ENCODE data around the gene NKD2.

DNA sequence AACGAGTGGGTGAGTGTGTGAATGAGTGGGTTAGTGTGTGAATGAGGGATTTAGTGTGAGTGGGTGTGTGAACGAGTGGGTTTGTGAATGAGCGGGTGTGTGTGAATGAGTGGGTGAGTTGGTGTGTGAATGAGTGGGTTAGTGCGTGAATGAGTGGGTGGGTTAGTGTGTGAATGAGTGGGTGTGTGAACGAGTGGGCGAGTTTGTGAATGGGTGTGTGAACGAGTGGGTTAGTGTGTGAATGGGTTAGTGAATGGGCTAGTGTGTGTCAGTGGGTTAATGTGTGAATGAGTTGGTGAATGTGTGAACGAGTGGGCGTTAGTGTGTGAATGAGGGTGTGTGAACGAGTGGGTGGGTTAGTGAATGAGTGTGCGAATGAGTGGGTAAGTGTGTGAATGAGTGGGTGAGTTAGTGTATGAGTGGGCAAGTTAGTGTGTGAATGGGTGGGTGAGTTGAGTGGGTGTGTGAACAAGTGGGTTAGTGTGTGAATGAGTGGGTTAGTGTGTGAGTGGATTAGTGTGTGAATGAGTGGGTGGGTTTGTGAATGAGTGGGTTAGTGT lies 39.6 kb downstream of the NKD2 start:
- no peak for TF ChIP-seq CBX2 (IDR thresholded peaks at IDR 0.05; ENCODE audit: insufficient read depth, low read length, poor library complexity, severe bottlenecking)
- TF ChIP-seq, protein P1, sequence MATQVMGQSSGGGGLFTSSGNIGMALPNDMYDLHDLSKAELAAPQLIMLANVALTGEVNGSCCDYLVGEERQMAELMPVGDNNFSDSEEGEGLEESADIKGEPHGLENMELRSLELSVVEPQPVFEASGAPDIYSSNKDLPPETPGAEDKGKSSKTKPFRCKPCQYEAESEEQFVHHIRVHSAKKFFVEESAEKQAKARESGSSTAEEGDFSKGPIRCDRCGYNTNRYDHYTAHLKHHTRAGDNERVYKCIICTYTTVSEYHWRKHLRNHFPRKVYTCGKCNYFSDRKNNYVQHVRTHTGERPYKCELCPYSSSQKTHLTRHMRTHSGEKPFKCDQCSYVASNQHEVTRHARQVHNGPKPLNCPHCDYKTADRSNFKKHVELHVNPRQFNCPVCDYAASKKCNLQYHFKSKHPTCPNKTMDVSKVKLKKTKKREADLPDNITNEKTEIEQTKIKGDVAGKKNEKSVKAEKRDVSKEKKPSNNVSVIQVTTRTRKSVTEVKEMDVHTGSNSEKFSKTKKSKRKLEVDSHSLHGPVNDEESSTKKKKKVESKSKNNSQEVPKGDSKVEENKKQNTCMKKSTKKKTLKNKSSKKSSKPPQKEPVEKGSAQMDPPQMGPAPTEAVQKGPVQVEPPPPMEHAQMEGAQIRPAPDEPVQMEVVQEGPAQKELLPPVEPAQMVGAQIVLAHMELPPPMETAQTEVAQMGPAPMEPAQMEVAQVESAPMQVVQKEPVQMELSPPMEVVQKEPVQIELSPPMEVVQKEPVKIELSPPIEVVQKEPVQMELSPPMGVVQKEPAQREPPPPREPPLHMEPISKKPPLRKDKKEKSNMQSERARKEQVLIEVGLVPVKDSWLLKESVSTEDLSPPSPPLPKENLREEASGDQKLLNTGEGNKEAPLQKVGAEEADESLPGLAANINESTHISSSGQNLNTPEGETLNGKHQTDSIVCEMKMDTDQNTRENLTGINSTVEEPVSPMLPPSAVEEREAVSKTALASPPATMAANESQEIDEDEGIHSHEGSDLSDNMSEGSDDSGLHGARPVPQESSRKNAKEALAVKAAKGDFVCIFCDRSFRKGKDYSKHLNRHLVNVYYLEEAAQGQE (IDR thresholded peaks at IDR 0.05; ENCODE audit: borderline replicate concordance) = no peak
- TF ChIP-seq, protein P1 (CRISPR knock-in tag; IDR thresholded peaks at IDR 0.05; ENCODE audit: low read depth) = no peak
- no peak for TF ChIP-seq NR2C2 (CRISPR knock-in tag; IDR thresholded peaks at IDR 0.05)
- TF ChIP-seq NR2C2 (tag; IDR thresholded peaks at IDR 0.05) = no peak
- TF ChIP-seq KLF10 (CRISPR knock-in tag; IDR thresholded peaks at IDR 0.05) = no peak
- no peak for TF ChIP-seq FOXK2 (conservative IDR thresholded peaks at IDR 0.05 in 1 of 2, IDR thresholded peaks at IDR 0.05 in 1 of 2; ENCODE audit: low read depth in 2 of 2)
- TF ChIP-seq, protein P2, sequence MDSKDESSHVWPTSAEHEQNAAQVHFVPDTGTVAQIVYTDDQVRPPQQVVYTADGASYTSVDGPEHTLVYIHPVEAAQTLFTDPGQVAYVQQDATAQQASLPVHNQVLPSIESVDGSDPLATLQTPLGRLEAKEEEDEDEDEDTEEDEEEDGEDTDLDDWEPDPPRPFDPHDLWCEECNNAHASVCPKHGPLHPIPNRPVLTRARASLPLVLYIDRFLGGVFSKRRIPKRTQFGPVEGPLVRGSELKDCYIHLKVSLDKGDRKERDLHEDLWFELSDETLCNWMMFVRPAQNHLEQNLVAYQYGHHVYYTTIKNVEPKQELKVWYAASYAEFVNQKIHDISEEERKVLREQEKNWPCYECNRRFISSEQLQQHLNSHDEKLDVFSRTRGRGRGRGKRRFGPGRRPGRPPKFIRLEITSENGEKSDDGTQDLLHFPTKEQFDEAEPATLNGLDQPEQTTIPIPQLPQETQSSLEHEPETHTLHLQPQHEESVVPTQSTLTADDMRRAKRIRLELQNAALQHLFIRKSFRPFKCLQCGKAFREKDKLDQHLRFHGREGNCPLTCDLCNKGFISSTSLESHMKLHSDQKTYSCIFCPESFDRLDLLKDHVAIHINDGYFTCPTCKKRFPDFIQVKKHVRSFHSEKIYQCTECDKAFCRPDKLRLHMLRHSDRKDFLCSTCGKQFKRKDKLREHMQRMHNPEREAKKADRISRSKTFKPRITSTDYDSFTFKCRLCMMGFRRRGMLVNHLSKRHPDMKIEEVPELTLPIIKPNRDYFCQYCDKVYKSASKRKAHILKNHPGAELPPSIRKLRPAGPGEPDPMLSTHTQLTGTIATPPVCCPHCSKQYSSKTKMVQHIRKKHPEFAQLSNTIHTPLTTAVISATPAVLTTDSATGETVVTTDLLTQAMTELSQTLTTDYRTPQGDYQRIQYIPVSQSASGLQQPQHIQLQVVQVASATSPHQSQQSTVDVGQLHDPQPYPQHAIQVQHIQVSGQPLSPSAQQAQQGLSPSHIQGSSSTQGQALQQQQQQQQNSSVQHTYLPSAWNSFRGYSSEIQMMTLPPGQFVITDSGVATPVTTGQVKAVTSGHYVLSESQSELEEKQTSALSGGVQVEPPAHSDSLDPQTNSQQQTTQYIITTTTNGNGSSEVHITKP (IDR thresholded peaks at IDR 0.05; ENCODE audit: partially characterized antibody) = no peak
- no peak for TF ChIP-seq ZNF133 (CRISPR knock-in tag; IDR thresholded peaks at IDR 0.05)
- TF ChIP-seq YBX1 (IDR thresholded peaks at IDR 0.05) = no peak
- no peak for TF ChIP-seq EHMT2 (IDR thresholded peaks at IDR 0.05)
- TF ChIP-seq MED1 (CRISPR knock-in tag; IDR thresholded peaks at IDR 0.05; ENCODE audit: borderline replicate concordance) = no peak
- no peak for TF ChIP-seq JUNB (CRISPR knock-in tag; conservative IDR thresholded peaks at IDR 0.05)
- TF ChIP-seq FOXA1 (IDR thresholded peaks at IDR 0.05; ENCODE audit: borderline replicate concordance) = no peak

All from K562 (cell line).